Activated T-helper 2 cell treated with anti-CD3 and anti-CD28 coated beads, Interferon-gamma antibody, Interleukin-2, Interleukin-4, amounts not matched to agents 10 μg/mL and 5 μg/mL and 100 μg/mL, durations not matched to agents 14 hours and 24 hours and 36 hours (primary cell): ENCODE results near the gene DNAJC5G. TPM values are rescaled to one million over a fixed set of nuclear protein-coding genes. Genes with fewer than 3 reads are reported as not detected.
"Not testable (repeated sequence)": the region's sequence is repeated elsewhere in the genome, so short reads cannot be mapped to it uniquely, and the experiment has no call there.

Source experiments
- DNase-seq: peaks from one replicate; pipeline ENCODE4 v3.0.0; 2021; ENCODE audit warnings: low spot score
- H3K27ac Mint-ChIP-seq: one replicate; pipeline ENCODE4 v1.8.0; 2021; ENCODE audit warnings: mixed read lengths
- H3K27me3 Mint-ChIP-seq: one replicate; pipeline ENCODE4 v1.8.0; 2021; ENCODE audit warnings: low read depth, mixed read lengths
- H3K36me3 Mint-ChIP-seq: one replicate; pipeline ENCODE4 v1.8.0; 2021; ENCODE audit warnings: low read depth, mixed read lengths
- H3K4me1 Mint-ChIP-seq: one replicate; pipeline ENCODE4 v1.8.0; 2021; ENCODE audit warnings: low read depth, mixed read lengths
- H3K4me3 Mint-ChIP-seq: one replicate; pipeline ENCODE4 v1.8.0; 2021; ENCODE audit warnings: low read depth, mild to moderate bottlenecking, moderate library complexity, mixed read lengths
- H3K9me3 Mint-ChIP-seq: one replicate; pipeline ENCODE4 v1.8.0; 2021; ENCODE audit warnings: mixed read lengths
- intact Hi-C: fragments of 100-400 bp; cut with micrococcal nuclease; formaldehyde crosslinking; loops from one replicate; pipeline ENCODE4 v1.15.1; 2023
- total RNA-seq: library from RNA; stranded (reverse); gene quantifications from 2 replicates; pipeline ENCODE4 v1.2.3, GENCODE V29; 2022

DNAJC5G gene
- total RNA-seq, 1 donor from 2014 or later: not detected

- H3K27ac Mint-ChIP-seq: no peak overlapping the region
- H3K4me3 Mint-ChIP-seq: no peak overlapping the region
- H3K36me3 Mint-ChIP-seq: peaks cover 22% of the 10 kb centered on the region
- no peak for DNase-seq
- intact Hi-C loops: no loop called here
- peaks cover 1% of the 10 kb centered on the region for H3K4me1 Mint-ChIP-seq
- H3K9me3 Mint-ChIP-seq: no peaks in the 10 kb centered on the region
- peaks cover 18% of the 10 kb centered on the region for H3K27me3 Mint-ChIP-seq
These were observed 34.4 kb downstream of the DNAJC5G start for GRCh38 chr2:27309651-27310050.

GRCh38 chr2:27312152-27312551, 36.9 kb downstream of the DNAJC5G start:
- Mint-ChIP-seq H3K9me3 (no peaks in the 10 kb centered on the region), H3K4me3 (no peak overlapping the region), H3K27me3 (no peaks in the 10 kb centered on the region), H3K36me3 (peaks cover 22% of the 10 kb centered on the region), H3K27ac (no peak overlapping the region), H3K4me1 (no peaks in the 10 kb centered on the region)
- DNase-seq: no peak
- intact Hi-C loops: no loop called here

DNA sequence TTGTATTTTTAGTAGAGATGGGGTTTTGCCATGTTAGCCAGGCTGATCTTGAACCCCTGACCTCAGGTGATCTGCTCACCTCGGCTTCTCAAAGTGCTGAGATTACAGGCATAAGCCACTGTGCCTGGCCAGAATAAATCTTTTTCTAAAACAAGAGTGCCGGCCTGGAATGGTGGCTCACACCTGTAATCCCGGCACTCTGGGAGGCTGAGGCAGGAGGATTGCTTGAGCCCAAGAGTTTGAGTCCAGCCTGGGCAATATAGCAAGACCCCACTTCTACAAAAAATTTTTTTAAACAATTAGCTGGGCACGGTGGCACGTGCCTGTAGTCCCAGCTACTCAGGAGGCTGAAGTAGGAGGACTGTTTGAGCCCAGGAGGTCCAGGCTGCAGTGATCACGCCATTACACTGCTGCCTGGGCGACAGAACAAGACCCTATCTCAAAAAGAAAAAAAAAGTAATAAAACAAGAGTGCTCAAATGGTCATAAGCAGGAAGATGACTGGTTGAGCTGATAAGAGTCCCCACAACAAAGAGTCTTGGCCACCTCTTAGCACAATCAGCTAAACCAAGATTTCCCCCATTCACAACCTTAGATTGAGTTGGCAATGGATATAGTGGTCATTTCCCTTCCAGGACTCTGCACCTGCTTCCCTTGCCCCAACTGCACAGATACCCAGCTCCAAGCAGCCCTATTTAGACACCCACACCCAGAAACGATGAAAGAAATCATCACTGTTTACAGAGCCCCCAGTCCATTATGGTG, 38.8 kb downstream of the DNAJC5G start:
- Mint-ChIP-seq H3K27ac (no peak overlapping the region), H3K27me3 (no peaks in the 10 kb centered on the region)

GRCh38 chr2:27314709-27315108, 39.5 kb downstream of the DNAJC5G start:
- no peak overlapping the region for H3K4me3 Mint-ChIP-seq

More for the DNA sequence above, 38.8 kb downstream of the DNAJC5G start:
- no peaks in the 10 kb centered on the region for H3K4me1 Mint-ChIP-seq
- H3K36me3 Mint-ChIP-seq: peaks cover 18% of the 10 kb centered on the region
- DNase-seq: no peak
- no peak overlapping the region for H3K4me3 Mint-ChIP-seq
- H3K9me3 Mint-ChIP-seq: no peaks in the 10 kb centered on the region
- intact Hi-C loops: no loop called here

GRCh38 chr2:27315122-27315521, 39.9 kb downstream of the DNAJC5G start:
- H3K4me3 Mint-ChIP-seq: no peak overlapping the region
- H3K36me3 Mint-ChIP-seq: peaks cover 12% of the 10 kb centered on the region
- H3K9me3 Mint-ChIP-seq: no peaks in the 10 kb centered on the region
- H3K27ac Mint-ChIP-seq: no peak overlapping the region
- no peak for DNase-seq
- H3K4me1 Mint-ChIP-seq: no peaks in the 10 kb centered on the region
- H3K27me3 Mint-ChIP-seq: no peaks in the 10 kb centered on the region
- intact Hi-C loops: no loop called here

More at GRCh38 chr2:27314709-27315108, 39.5 kb downstream of the DNAJC5G start:
- Mint-ChIP-seq H3K27ac (no peak overlapping the region), H3K4me1 (no peaks in the 10 kb centered on the region), H3K36me3 (peaks cover 14% of the 10 kb centered on the region), H3K9me3 (no peaks in the 10 kb centered on the region), H3K27me3 (no peaks in the 10 kb centered on the region)
- intact Hi-C loops: no loop called here
- DNase-seq: no peak

- Mint-ChIP-seq H3K27ac (no peak overlapping the region), H3K9me3 (no peaks in the 10 kb centered on the region), H3K4me3 (no peak overlapping the region), H3K4me1 (peaks cover 3% of the 10 kb centered on the region), H3K27me3 (no peaks in the 10 kb centered on the region), H3K36me3 (peaks cover 5% of the 10 kb centered on the region)
- no peak for DNase-seq
- intact Hi-C loops: no loop called here
These were observed 41.6 kb downstream of the DNAJC5G start for GRCh38 chr2:27316655-27317412.

GRCh38 chr2:27319839-27320238, 44.6 kb downstream of the DNAJC5G start:
- H3K4me1 Mint-ChIP-seq: peaks cover 17% of the 10 kb centered on the region
- H3K27me3 Mint-ChIP-seq, H3K9me3 Mint-ChIP-seq, H3K4me3 Mint-ChIP-seq, H3K27ac Mint-ChIP-seq, DNase-seq, intact Hi-C loops, H3K36me3 Mint-ChIP-seq: not testable (repeated sequence)

DNA sequence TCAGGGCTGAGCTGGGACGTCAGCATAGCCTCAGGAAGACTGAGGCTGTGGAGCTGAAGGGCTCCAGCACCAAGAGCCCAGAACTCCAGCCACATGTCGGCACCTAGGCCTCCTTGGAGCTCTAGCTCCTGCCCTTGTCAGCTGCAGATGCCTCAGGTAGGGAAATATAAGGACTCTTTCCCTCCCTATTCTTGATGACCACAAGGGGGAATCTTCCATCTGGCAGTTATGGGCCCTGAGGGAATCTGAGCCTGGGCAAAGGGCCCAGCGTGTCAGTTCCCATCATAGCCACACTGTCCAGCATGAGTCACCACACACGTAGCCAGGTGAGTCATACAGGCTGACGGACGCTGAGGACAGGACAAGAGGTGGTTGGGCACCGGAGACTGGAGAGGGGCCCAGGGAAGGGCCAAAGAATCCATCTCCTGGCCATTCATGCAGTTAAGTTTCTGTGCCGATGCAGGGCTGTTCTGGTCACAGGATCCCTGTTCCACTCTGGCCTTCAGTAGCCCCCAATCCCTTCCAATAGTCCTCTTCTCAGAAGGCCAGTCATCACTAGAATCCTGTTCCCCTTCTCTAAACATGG, 45.8 kb downstream of the DNAJC5G start:
- Mint-ChIP-seq H3K9me3 (no peaks in the 10 kb centered on the region), H3K27ac (no peak overlapping the region), H3K27me3 (no peaks in the 10 kb centered on the region), H3K36me3 (peaks cover 5% of the 10 kb centered on the region), H3K4me3 (peak overlapping the region; percentile 99), H3K4me1 (peaks cover 17% of the 10 kb centered on the region)
- intact Hi-C loops: no loop called here
- no peak for DNase-seq

GRCh38 chr2:27322301-27322765, 47.1 kb downstream of the DNAJC5G start:
- no peaks in the 10 kb centered on the region for H3K9me3 Mint-ChIP-seq
- peak overlapping the region; percentile 92 for H3K27ac Mint-ChIP-seq
- H3K27me3 Mint-ChIP-seq: no peaks in the 10 kb centered on the region
- H3K4me3 Mint-ChIP-seq: peak overlapping the region; percentile 99
- intact Hi-C loops: loop anchor here (2.0 kb wide), 2 partner anchors 34 to 48 kb away; partner anchors contain the start of genes EIF2B4, GTF3C2 and SNX17
- peaks cover 17% of the 10 kb centered on the region for H3K4me1 Mint-ChIP-seq
- DNase-seq: no peak
- peaks cover 17% of the 10 kb centered on the region for H3K36me3 Mint-ChIP-seq

GRCh38 chr2:27322766-27323595, 47.7 kb downstream of the DNAJC5G start, which contains the start of gene MPV17:
Gene MPV17 (minus strand): TSS chr2:27323097. CDS start chr2:27322517, 580 bp downstream.
- Mint-ChIP-seq H3K27ac (peak within 1 kb of the TSS; percentile 92), H3K9me3 (no peaks in the 10 kb centered on the region), H3K4me1 (peaks cover 17% of the 10 kb centered on the region), H3K36me3 (peaks cover 20% of the 10 kb centered on the region), H3K4me3 (peak within 1 kb of the TSS; percentile 99), H3K27me3 (no peaks in the 10 kb centered on the region)
- intact Hi-C loops: loop anchor here (2.0 kb wide), 2 partner anchors 34 to 48 kb away; partner anchors contain the start of genes EIF2B4, GTF3C2 and SNX17
- DNase-seq: peak; percentile 84

DNA sequence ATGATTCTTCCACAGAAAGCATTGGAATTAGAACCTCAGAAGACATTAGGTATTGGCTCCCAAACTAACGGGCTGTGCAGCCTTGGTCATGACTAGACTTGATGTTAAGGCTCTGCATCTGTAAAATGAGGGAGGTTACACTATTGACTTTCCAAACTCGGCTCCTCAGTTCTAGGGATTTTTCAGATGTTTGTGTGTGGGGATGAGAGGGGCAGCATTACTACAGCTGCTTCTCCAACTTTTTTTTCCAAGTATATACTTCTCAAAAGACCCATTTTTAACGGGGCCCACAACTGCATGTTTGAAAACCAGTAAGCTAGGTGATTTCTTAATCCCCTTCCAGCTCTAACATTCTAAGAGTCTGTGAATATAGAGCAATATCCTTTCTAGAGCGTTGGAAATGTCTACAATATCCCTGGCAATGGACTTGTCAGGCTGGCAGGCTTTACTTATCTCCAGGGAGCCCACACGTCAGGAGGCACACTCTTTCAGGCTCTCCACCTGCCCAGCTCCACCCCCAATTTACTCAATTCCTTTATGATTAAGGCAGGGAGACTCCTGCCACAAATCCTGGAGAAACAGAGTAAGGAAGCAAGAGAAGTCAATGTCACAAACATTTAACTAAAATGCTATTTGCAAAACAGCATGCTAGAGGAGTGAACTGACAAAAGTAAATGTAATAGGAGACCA, 48.5 kb downstream of the DNAJC5G start:
- intact Hi-C loops: loop anchor here (2.0 kb wide), 2 partner anchors 33 to 47 kb away; partner anchors contain the start of genes EIF2B4, GTF3C2 and SNX17
- no peak for DNase-seq
- Mint-ChIP-seq H3K9me3 (no peaks in the 10 kb centered on the region), H3K36me3 (peaks cover 28% of the 10 kb centered on the region), H3K27ac (peak overlapping the region; percentile 92), H3K4me1 (peaks cover 17% of the 10 kb centered on the region), H3K4me3 (peak overlapping the region; percentile 99), H3K27me3 (no peaks in the 10 kb centered on the region)
